Daoy (cell line): Measurements from ENCODE around the gene MCF2L. TPM values are rescaled to one million over a fixed set of nuclear protein-coding genes. Genes with fewer than 3 reads are reported as not detected.

Source experiments
- DNase-seq: peaks from one replicate; pipeline ENCODE4 v3.0.0-alpha.2; 2015; ENCODE audit warnings: low read depth
- total RNA-seq: library from RNA; depleted of rRNA; stranded (reverse); fragments of >200 nt; shearing (Covaris generic); gene quantifications from 2 replicates; pipeline ENCODE4 v1.2.3, GENCODE V29; 2014

Gene MCF2L
- total RNA-seq, 1 experiment from 2014 or later: 11.3 TPM

- DNase-seq: no peak
Observed at GRCh38 chr13:112979406-112979902, 10.4 kb downstream of the MCF2L start.

- DNase-seq: no peak
Observed at GRCh38 chr13:112980434-112980833, 11.4 kb downstream of the MCF2L start.

GRCh38 chr13:112981451-112981850, 12.4 kb downstream of the MCF2L start:
- no peak for DNase-seq

DNA sequence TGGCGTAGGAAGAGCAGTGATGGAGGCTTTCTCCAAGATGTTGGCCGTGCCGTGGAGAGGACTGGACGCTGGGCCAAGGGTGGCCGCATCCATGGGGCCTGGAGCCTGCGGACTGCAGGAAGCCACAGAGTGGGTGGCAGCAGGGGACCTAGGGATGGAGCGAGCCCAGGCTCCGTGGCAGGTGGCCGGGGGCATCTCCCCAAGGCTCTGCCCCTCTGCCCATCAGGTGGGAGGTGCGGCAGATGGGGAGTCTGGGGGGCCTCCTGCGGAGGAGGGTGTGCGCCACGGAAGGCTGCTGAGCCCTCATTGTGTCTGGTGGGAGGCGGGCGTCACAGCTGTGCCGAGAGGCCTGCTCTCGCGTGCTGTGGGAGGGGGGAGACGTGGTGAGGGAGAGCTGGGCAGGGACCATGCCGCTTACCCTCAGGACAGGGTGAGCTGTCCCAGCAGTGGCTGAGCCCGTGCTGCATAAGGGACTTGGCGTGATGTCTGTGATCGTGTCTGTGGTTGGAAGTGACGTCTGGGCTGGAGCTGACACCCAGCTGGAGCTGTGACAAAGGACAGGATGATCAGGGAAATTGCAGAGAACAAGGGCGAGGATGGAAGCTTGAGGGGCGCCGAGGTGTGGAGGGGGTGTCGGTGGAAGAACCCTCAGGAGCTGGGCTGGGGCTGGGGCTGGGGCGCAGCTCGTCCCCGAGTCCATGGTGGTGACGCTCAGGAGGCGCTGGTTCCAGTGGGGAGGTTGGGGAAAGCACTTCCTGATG, 13.4 kb downstream of the MCF2L start:
- DNase-seq: no peak

DNA sequence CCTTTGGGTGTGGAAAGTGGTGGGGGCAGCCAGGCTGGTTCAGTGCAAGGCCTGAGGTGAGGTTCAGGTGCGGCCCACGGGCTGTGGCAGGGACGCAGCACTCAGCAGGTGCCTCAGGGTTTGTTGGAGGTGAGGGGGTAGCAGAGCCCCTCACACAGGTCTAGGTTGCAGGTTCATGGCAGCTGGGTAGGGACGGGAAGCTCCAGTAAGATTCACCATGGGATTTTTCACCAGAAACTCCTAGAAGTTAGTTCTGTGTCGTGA, 14.0 kb downstream of the MCF2L start:
- DNase-seq: no peak

GRCh38 chr13:112983428-112984196, 14.6 kb downstream of the MCF2L start:
- no peak for DNase-seq

DNA sequence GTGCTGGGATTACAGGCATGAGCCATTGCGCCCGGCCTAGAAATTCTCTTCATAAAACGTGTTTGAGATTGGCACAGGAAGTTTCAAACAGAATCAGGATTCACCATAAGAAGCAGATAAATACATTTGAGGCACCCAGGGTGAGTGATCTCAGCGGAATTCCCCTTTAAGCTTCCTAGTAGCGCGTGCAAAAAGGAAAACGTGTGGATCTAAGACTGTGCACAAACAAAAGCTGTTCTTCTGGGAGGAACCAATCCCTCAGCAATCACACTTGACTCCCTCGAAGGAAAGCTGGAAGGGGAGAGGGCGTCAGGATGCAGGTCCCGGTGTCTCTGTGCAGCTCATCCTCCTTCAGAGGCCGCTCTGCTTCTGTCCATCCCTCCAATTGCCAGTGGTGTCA, 15.5 kb downstream of the MCF2L start:
- peak; percentile 35 for DNase-seq

GRCh38 chr13:112984954-112985802, 16.2 kb downstream of the MCF2L start:
- DNase-seq: no peak

- no peak for DNase-seq
Observed at GRCh38 chr13:112985803-112986408, 16.9 kb downstream of the MCF2L start.

DNA sequence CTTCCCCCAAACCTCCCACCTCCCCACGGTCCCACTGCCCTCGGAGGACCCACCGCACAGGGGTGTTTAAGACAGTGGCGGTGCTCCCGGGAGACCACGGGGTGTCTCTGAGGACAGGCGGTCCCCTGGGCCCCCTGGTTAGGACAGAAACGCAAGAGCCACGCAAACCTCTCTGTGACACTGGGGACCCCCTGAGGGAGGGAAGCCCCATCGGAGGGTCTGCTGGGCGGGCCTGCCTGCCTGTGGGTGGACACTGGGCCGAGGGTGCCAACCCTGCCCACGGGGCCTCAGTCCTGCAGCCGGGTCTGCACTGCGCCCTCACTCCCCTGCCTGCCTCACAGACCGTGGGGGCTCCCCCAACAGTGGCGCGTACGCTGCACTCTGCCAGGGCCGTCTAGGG, 17.5 kb downstream of the MCF2L start:
- DNase-seq: no peak

DNA sequence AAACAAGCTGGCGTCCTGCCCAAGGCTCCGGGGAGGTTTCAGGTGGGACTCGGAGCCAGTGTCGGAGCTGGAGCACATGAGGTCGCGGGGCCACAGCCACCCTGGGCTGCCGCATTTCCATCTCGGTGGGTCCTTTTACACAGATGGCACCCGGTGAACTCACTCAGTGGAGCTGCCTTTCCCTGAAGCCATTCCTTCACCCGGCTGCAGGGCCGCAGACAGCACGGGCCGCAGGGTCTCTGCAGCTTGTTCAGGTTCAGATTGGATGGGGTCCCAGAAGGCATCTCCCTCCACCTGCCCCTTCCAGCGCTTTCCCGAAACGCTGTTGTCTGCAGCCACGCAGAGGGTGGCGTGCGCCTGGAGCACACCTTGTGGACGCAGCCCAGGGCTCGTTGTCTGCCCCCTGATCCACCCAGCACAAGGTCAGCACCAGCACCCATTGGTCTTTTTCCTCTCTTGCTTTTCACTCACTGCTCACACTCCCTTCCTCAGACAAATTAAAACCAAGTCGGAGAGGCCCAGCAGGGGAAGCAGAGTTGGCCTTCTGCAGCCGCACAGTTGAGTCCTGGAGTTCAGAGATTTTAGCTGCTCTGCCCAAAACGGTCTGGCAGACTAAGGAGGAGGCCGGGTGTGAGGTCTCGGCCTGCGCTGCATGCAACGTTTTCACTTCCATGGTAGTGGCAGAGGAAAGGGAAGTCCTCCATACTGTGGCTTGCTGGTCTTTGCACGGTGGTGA, 18.1 kb downstream of the MCF2L start:
- no peak for DNase-seq

DNA sequence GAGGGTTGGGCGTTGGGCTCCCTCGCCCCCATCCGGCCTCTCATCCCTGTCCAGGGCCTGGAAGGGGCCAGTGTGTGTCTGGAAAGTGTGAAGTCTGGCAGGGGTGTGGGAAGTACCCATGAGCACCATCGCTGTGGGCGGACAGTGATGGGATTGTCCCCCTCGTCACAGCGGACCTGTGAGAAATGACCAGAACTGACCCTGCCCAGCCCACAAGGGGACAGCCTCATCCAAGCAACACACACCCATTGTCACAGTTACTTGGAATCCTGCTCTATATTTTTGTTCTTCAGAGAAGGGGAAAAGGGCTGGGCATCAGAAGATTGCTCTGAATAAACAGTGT, 18.6 kb downstream of the MCF2L start:
- DNase-seq: no peak

DNA sequence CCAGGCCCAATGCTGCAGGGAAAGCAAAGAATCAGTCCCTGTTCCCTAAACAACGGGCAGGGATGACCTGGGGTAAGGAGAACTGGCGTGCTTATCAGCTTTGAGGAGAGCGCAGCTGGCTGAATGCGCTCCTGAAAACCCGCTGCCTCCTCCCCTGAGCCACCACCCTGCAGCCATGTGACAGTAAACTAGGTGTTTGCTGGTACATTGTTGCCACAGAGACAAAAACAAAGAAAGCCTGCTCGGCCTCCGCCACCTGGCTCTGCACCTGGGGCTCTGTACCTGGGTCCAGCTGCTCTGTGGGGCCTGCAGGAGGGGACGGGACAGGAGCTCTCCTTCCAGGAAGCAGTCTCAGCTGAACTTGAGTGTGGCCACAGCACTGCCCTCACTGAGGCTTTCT, 21.8 kb downstream of the MCF2L start:
- no peak for DNase-seq

DNA sequence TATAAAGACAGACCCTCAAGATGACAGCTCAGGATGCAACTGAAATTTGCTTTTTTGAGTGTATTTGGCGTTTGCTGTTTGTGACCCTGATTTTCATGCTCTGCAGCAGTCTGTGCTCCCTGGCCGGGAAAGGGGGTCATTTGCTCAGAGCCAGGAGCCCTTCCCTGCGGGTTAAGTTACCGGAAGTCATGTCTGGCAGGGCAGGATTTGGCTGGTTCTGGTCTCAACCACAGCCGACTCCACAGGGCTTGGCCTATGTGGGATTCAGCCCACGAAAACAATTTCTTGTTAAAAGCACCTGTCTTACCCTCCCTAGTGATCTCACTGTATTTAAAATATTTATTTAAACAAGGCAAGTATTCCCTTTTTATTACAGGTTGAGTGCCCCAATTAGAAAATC, 22.6 kb downstream of the MCF2L start:
- no peak for DNase-seq

- DNase-seq: no peak
Observed at GRCh38 chr13:112992931-112993680, 24.1 kb downstream of the MCF2L start.

DNA sequence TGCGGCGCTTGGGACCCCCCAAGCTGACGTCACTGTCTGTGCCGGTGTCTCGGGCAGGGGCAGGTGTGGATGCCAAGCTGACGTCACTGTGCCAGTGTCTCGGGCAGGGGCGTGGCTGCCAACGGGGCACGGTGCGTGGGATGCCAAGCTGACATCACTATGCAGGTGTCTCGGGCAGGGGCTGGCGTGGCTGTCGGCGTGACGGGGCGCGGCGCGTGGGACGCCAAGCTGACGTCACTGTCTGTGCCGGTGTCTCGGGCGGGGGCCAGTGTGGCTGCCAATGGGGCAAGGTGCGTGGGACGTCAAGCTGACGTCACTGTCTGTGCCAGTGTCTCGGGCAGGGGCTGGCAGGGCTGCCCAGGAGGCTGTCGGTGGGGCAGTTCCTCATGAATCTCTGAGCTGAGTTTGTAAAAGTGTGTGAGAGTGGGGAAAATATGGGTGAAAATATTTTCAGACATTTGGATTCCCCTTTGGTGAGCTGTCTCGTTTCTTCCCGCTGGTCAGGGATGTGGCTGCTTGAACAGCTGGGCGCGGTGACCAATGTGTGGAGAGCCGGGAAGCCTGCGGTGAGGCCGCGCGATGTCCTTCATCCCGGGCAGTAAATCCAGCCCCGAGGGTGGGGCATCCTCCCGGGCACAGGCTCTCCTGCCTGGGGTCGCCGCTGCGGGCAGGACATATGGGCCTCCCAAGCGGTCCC, 25.2 kb downstream of the MCF2L start:
- DNase-seq: peak; percentile 53

- DNase-seq: no peak
Observed at GRCh38 chr13:112994781-112995355, 25.9 kb downstream of the MCF2L start.

- DNase-seq: no peak
Observed at GRCh38 chr13:112995395-112996191, 26.6 kb downstream of the MCF2L start.

- DNase-seq: no peak
Observed at GRCh38 chr13:112996671-112997091, 27.7 kb downstream of the MCF2L start.
